ENCODE data around the gene NAALADL2. TPM values are rescaled to one million over a fixed set of nuclear protein-coding genes. Genes with fewer than 3 reads are reported as not detected.

NAALADL2 gene
- total and polyA plus RNA-seq, 2 donors (not counting 3 experiments of a cell fraction or from before 2014, with no cell fraction given): 1.1 to 4.0 TPM

- FAIRE-seq (no peak), DNase-seq (ENCODE audit: low read depth, low spot score) (no peak)
- Histone ChIP-seq H3K4me1 (ENCODE audit: control insufficient read depth, extremely low read depth, insufficient read depth, low read length) (no peaks in the 10 kb centered on the region), H3K9ac (replicated peaks; ENCODE audit: extremely low read depth, insufficient read depth, low read length) (no peak overlapping the region), H4K20me1 (replicated peaks; ENCODE audit: control insufficient read depth, extremely low read depth, insufficient read depth, low read length) (no peaks in the 10 kb centered on the region), H2AFZ (ENCODE audit: low read depth, low read length) (no peak overlapping the region), H3K9me1 (replicated peaks; ENCODE audit: control insufficient read depth, extremely low read depth, insufficient read depth, low read length) (no peaks in the 10 kb centered on the region), H3K9me3 (replicated peaks; ENCODE audit: control insufficient read depth, insufficient read depth, low read length) (no peaks in the 10 kb centered on the region), H3K27ac (ENCODE audit: insufficient read depth, low read depth, low read length) (no peak overlapping the region), H3K27me3 (ENCODE audit: control insufficient read depth in 2 of 2, insufficient read depth in 2 of 2, low read length in 2 of 2) (no peaks in the 10 kb centered on the region), H3K79me2 (ENCODE audit: control insufficient read depth, insufficient read depth, low read length) (no peaks in the 10 kb centered on the region), H3K4me3 (replicated peaks in 1 of 3; ENCODE audit: insufficient read depth in 1 of 3, low read depth in 1 of 3, low read length in 3 of 3) (no peak overlapping the region), H3K36me3 (ENCODE audit: control insufficient read depth in 2 of 2, extremely low read depth in 1 of 2, insufficient read depth in 2 of 2, low read length in 2 of 2) (no peaks in the 10 kb centered on the region), H3K4me2 (ENCODE audit: insufficient read depth, low read length) (no peak overlapping the region)
- TF ChIP-seq FOS (IDR thresholded peaks at IDR 0.05; ENCODE audit: borderline replicate concordance, insufficient read depth, low read length) (no peak), GATA2 (IDR thresholded peaks at IDR 0.05; ENCODE audit: insufficient read depth, insufficient read length, low read depth, low read length) (no peak), JUN (IDR thresholded peaks at IDR 0.05; ENCODE audit: borderline replicate concordance, insufficient read depth, insufficient read length, low read depth) (no peak), EZH2 (IDR thresholded peaks at IDR 0.05; ENCODE audit: borderline replicate concordance, low read depth, low read length, severe bottlenecking) (no peak), POLR2AphosphoS5 (IDR thresholded peaks at IDR 0.05; ENCODE audit: insufficient read depth, low read depth, low read length) (no peak), MYC (IDR thresholded peaks at IDR 0.05; ENCODE audit: low read depth, low read length) (no peak), POLR2A (IDR thresholded peaks at IDR 0.05; ENCODE audit: low read depth, low read length) (no peak)
- TF ChIP-seq, protein P1, sequence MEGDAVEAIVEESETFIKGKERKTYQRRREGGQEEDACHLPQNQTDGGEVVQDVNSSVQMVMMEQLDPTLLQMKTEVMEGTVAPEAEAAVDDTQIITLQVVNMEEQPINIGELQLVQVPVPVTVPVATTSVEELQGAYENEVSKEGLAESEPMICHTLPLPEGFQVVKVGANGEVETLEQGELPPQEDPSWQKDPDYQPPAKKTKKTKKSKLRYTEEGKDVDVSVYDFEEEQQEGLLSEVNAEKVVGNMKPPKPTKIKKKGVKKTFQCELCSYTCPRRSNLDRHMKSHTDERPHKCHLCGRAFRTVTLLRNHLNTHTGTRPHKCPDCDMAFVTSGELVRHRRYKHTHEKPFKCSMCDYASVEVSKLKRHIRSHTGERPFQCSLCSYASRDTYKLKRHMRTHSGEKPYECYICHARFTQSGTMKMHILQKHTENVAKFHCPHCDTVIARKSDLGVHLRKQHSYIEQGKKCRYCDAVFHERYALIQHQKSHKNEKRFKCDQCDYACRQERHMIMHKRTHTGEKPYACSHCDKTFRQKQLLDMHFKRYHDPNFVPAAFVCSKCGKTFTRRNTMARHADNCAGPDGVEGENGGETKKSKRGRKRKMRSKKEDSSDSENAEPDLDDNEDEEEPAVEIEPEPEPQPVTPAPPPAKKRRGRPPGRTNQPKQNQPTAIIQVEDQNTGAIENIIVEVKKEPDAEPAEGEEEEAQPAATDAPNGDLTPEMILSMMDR (IDR thresholded peaks at IDR 0.05; ENCODE audit: extremely low read depth in 1 of 2, insufficient read depth in 1 of 2, low read depth in 1 of 2, low read length in 2 of 2): no peak
- TF ChIP-seq, protein P2, sequence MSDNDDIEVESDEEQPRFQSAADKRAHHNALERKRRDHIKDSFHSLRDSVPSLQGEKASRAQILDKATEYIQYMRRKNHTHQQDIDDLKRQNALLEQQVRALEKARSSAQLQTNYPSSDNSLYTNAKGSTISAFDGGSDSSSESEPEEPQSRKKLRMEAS (IDR thresholded peaks at IDR 0.05; ENCODE audit: insufficient read depth, insufficient read length): no peak
- BruUV-seq (replicated peaks): no TSS peak
- ChIA-PET CTCF (no interaction called here), POLR2A (no interaction called here)
- intact Hi-C loops (cut with micrococcal nuclease) (no loop called here), dilution Hi-C loops (cut with MboI; ENCODE audit: extremely low pct_ligation_motif_present, low sequenced_read_pairs) (no loop called here)
Observed at GRCh38 chr3:174882789-174883188, 23.7 kb downstream of the NAALADL2 start.

All from endothelial cell of umbilical vein (primary cell).